Right lobe of liver (tissue), 6 donors: ENCODE results near the gene C20orf173. TPM values are rescaled to one million over a fixed set of nuclear protein-coding genes. Genes with fewer than 3 reads are reported as not detected.
A peak's percentile ranks its signal among the peaks of the same experiment; 100 is the strongest.
"Not testable (repeated sequence)": the region's sequence is repeated elsewhere in the genome, so short reads cannot be mapped to it uniquely, and the experiment has no call there.

Experiments
- ATAC-seq, 4 donors: fragments of 200-7000 bp; cut with Tn5 transposase; one replicate each; pipeline ENCODE4 v1.9.1; 2020; ENCODE audit warnings: mild to moderate bottlenecking in 4 of 4, moderate library complexity in 4 of 4
- DNase-seq, 3 donors: peaks; one replicate each; pipeline ENCODE4 v3.0.0-alpha.2; 2020
- H3K27ac ChIP-seq, 3 donors: fragments of 200-600 bp; one replicate each; pipeline ENCODE4 v1.8.0; 2022
- H3K27me3 ChIP-seq, 2 donors: fragments of 200-600 bp; one replicate each; pipeline ENCODE4 v1.8.0; 2022
- H3K36me3 ChIP-seq, 4 donors: fragments of 200-600 bp; sonication (generic) in 1 of 4; one replicate each; pipeline versions ENCODE4 v1.5.1 to v1.8.0; 2017 to 2022; ENCODE audit warnings: control low read depth in 1 of 4
- H3K4me1 ChIP-seq, 4 donors: fragments of 200-600 bp; sonication (generic) in 1 of 4; one replicate each; pipeline versions ENCODE4 v1.5.1 to v1.8.0; 2017 to 2022; ENCODE audit warnings: control low read depth in 1 of 4
- H3K4me3 ChIP-seq, 3 donors: fragments of 200-600 bp; one replicate each; pipeline ENCODE4 v1.8.0; 2022
- H3K9me3 ChIP-seq, 4 donors: fragments of 200-600 bp; sonication (generic) in 1 of 4; one replicate each; pipeline versions ENCODE4 v1.5.1 to v1.8.0; 2017 to 2022; ENCODE audit warnings: control low read depth in 1 of 4
- CTCF ChIP-seq, 4 donors: fragments of 200-600 bp in 3 of 4; fragments of 450-650 bp in 1 of 4; IDR thresholded peaks; one replicate each; pipeline versions ENCODE4 v1.5.1 to v1.8.0; 2016 to 2022; ENCODE audit warnings: antibody characterized with exemption in 4 of 4, mild to moderate bottlenecking in 2 of 4
- POLR2A ChIP-seq: fragments of 450-650 bp; IDR thresholded peaks from one replicate; pipeline ENCODE4 v1.6.1; 2017; ENCODE audit warnings: antibody characterized with exemption, mild to moderate bottlenecking
- WGBS: methylation state at CpG from one replicate; pipeline ENCODE4 v1.1.6; 2018; ENCODE audit warnings: low coverage, low lambda C conversion rate; ENCODE audit not compliant: insufficient coverage; ENCODE audit errors: missing lambda C conversion rate; 5-methylcytosine and 5-hydroxymethylcytosine counted together
- intact Hi-C, 2 donors: fragments of 100-400 bp; cut with DNase I; formaldehyde crosslinking; loops; one replicate each; pipeline versions ENCODE4 v1.11.2 to v1.14.1; 2022
- total RNA-seq, 6 experiments: library from RNA; depleted of rRNA in 2 of 6; stranded (reverse); fragments of >200 nt in 2 of 6; fragmentation: NEBNext Ultra II Directional in 3 of 6; extraction: Animal tissue kit (Norgen Biotek cat#: 25700) in 3 of 6; gene quantifications; one replicate each; pipeline versions ENCODE4 v1.1.0 to v1.2.4, GENCODE V29; 2016 to 2023
- donor health status: DM: no; HTN: yes; CAD: no.
- donor health status: DM: no; HTN: no; CAD: no.
- donor health status: DM: no; HTN: no; CAD: no.
- donor health status: DM: no; HTN: yes; CAD: no.
- donor health status: DM: no; HTN: yes; CAD: no.

The C20orf173 gene
- total RNA-seq, 6 experiments from 2014 or later, result not detected

- ATAC-seq (no peak), DNase-seq (no peak)
- intact Hi-C loops, result no loop called here
- Histone ChIP-seq H3K27me3 (no peaks in the 10 kb centered on the region), H3K4me3 (no peak overlapping the region), H3K27ac (no peak overlapping the region), H3K4me1 (no peaks in the 10 kb centered on the region), H3K9me3 (no peaks in the 10 kb centered on the region), H3K36me3 (peaks cover 0 to 15% (median 5%) of the 10 kb centered on the region in 4 donors)
- TF ChIP-seq CTCF (IDR thresholded peaks at IDR 0.05) (no peak), POLR2A (no peak)
- WGBS, result 90% methylated on average over 14 of the region's 24 CpGs
Measured at GRCh38 chr20:35559042-35559693, 29.7 kb upstream of the C20orf173 start.

DNA sequence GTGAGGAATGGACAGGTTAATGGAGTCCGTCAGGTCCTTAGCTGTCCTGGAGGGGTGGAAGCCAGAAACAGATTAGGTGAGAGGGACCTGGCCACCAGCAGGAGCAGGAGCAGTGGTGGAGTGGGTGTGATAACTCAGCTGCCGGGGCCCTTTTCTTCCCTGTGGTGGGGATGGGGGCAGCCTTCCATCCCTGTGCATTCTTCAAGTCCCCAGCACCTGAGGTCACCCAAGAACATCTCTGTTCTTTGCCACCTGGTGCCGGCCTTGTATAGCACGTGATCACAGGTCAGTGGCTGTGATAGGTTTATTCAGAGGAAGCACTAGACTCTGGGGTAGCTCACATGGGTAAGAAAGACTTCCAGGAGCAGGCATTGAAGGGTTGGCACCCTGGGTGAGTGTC, 29.0 kb upstream of the C20orf173 start:
- no peak overlapping the region for H3K4me3 ChIP-seq
- DNase-seq (peak in 1 of 3 donors; percentile 28), ATAC-seq (no peak)
- no peaks in the 10 kb centered on the region for H3K9me3 ChIP-seq
- peaks cover 0 to 21% (median 6%) of the 10 kb centered on the region in 4 donors for H3K36me3 ChIP-seq
- 100% methylated on average over 2 of the region's 4 CpGs for WGBS
- no peaks in the 10 kb centered on the region for H3K27me3 ChIP-seq
- no peak for TF ChIP-seq POLR2A
- intact Hi-C loops, result no loop called here
- no peak overlapping the region for H3K27ac ChIP-seq
- no peaks in the 10 kb centered on the region for H3K4me1 ChIP-seq

DNA sequence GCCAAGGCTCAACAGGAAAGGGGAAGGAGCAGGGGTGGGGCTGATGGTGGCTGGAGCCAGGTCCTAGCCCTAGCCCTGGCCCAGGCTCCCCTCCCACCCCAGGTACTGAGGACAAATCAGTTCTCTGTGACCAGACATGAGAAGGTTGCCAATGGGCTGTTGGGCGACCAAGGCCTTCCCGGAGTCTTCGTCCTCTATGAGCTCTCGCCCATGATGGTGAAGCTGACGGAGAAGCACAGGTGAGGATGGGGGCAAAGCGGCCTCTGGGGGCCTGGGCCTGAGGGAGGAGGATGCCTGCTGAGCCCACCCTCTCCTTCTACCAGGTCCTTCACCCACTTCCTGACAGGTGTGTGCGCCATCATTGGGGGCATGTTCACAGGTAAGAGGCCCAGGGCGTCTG, 27.4 kb upstream of the C20orf173 start:
- no peaks in the 10 kb centered on the region for H3K9me3 ChIP-seq
- no peak for ATAC-seq
- H3K36me3 ChIP-seq, result peaks cover 0 to 21% (median 6%) of the 10 kb centered on the region in 4 donors
- H3K4me1 ChIP-seq, result no peaks in the 10 kb centered on the region
- H3K4me3 ChIP-seq, result no peak overlapping the region
- TF ChIP-seq POLR2A (no peak), CTCF (IDR thresholded peaks at IDR 0.05) (no peak)
- DNase-seq, result no peak
- H3K27ac ChIP-seq, result no peak overlapping the region
- no peaks in the 10 kb centered on the region for H3K27me3 ChIP-seq
- 80% methylated on average over 1 of the region's 8 CpGs for WGBS
- intact Hi-C loops, result no loop called here

- ATAC-seq (no peak), DNase-seq (peak in 1 of 3 donors; percentile 15)
- Histone ChIP-seq H3K4me1 (no peaks in the 10 kb centered on the region), H3K9me3 (no peaks in the 10 kb centered on the region), H3K27ac (no peak overlapping the region), H3K36me3 (peaks cover 0 to 25% (median 6%) of the 10 kb centered on the region in 4 donors), H3K4me3 (no peak overlapping the region), H3K27me3 (no peaks in the 10 kb centered on the region)
- WGBS, result 67% methylated on average over 1 of the region's 21 CpGs
- intact Hi-C loops, result no loop called here
- TF ChIP-seq POLR2A, result no peak
- no peak for TF ChIP-seq CTCF (IDR thresholded peaks at IDR 0.05)
Measured at GRCh38 chr20:35555951-35556645, 26.6 kb upstream of the C20orf173 start.

DNA sequence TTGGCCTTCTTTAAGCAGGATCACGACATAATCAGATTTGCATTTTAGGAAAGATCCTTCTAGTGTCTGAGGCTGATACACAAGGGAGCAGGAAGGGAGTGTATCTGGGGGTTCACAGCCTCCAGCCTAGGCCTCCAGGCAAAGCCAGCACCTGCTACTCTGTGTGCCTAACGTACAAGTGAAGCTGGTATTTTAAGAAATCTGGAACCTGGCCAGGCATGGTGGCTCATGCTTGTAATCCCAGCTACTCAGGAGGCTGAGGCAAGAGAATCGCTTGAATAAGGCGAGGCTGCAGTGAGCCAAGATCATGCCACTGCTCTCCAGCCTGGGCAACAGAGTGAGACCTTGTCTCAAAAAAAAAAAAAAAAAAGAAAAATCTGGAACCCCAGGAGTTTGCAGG, 26.0 kb upstream of the C20orf173 start:
- H3K4me1 ChIP-seq, H3K27ac ChIP-seq, intact Hi-C loops, H3K9me3 ChIP-seq, H3K27me3 ChIP-seq, H3K4me3 ChIP-seq, ATAC-seq: not testable (repeated sequence)
- WGBS, result 86% methylated on average over 1 of the region's 4 CpGs
- DNase-seq, result peak in 1 of 3 donors; percentile 13
- peaks cover 0 to 31% (median 6%) of the 10 kb centered on the region in 4 donors for H3K36me3 ChIP-seq
